KMS-11 (cell line): ENCODE results near the gene PSMC5.

ENCODE experiments used
- H2AFZ ChIP-seq: fragments of 200-600 bp; sonication (generic); 2 replicates; pipeline ENCODE4 v1.6.1; 2016; ENCODE audit warnings: antibody characterized with exemption, mixed run types, low read depth
- H3K27ac ChIP-seq: fragments of 200-600 bp; sonication (generic); 2 replicates; pipeline ENCODE4 v1.6.1; 2016; ENCODE audit warnings: mild to moderate bottlenecking, mixed run types
- H3K27me3 ChIP-seq: fragments of 200-600 bp; sonication (generic); 2 replicates; pipeline ENCODE4 v1.6.1; 2017; ENCODE audit warnings: mild to moderate bottlenecking, low read depth, mixed run types, moderate library complexity; ENCODE audit not compliant: insufficient read depth
- H3K36me3 ChIP-seq: fragments of 200-600 bp; sonication (generic); 2 replicates; pipeline ENCODE4 v1.6.1; 2017; ENCODE audit warnings: mild to moderate bottlenecking, mixed run types; ENCODE audit not compliant: insufficient read depth
- H3K4me1 ChIP-seq: fragments of 200-600 bp; sonication (generic); 2 replicates; pipeline ENCODE4 v1.6.1; 2016; ENCODE audit warnings: mild to moderate bottlenecking, low read depth, mixed run types; ENCODE audit not compliant: poor library complexity, severe bottlenecking
- H3K4me2 ChIP-seq: fragments of 200-600 bp; sonication (generic); 2 replicates; pipeline ENCODE4 v1.7.0; 2016; ENCODE audit warnings: mild to moderate bottlenecking, mixed run types
- H3K4me3 ChIP-seq: fragments of 200-600 bp; sonication (generic); IDR thresholded peaks from 2 replicates; pipeline ENCODE4 v1.6.1; 2017; ENCODE audit warnings: low read depth, low read length, mixed read lengths; ENCODE audit not compliant: insufficient read depth
- H3K79me2 ChIP-seq: fragments of 200-600 bp; sonication (generic); 2 replicates; pipeline ENCODE4 v1.6.1; 2016; ENCODE audit warnings: low read depth, mixed run types; ENCODE audit not compliant: insufficient read depth
- H3K9ac ChIP-seq: fragments of 200-600 bp; sonication (generic); 2 replicates; pipeline ENCODE4 v1.6.1; 2016; ENCODE audit warnings: mild to moderate bottlenecking, mixed run types
- H4K20me1 ChIP-seq: fragments of 200-600 bp; sonication (generic); 2 replicates; pipeline ENCODE4 v1.6.1; 2016; ENCODE audit warnings: mild to moderate bottlenecking, mixed run types; ENCODE audit not compliant: insufficient read depth
- TF ChIP-seq, protein P1 (sequence below): fragments of 200-600 bp; sonication (generic); conservative IDR thresholded peaks from 2 replicates; pipeline ENCODE4 v1.6.1; 2017; ENCODE audit warnings: low read depth, mild to moderate bottlenecking, antibody characterized with exemption, low read length, moderate library complexity, mixed read lengths

Gene PSMC5

DNA sequence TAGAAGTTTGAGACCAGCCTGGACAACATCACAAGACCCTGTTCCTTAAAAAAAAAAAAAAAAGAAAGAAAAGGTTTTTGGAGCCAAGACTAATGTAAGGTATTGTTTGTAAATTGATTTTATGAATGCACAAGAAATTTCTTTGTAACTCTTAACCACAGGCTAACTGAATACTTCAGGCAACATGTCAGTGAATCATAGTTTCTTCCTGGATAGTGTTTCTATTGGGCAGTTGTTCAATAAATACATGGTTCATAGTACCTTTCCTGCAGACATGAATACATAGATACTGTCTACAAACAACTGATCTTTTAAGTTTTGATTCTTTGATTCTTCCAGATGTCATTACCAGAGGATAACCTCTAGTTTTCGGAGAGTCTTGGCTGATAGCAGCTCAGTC is 41.7 kb upstream of the PSMC5 start:
- no peak overlapping the region for H3K4me2 ChIP-seq
- H3K27ac ChIP-seq = no peak overlapping the region
- H2AFZ ChIP-seq = no peak overlapping the region

DNA sequence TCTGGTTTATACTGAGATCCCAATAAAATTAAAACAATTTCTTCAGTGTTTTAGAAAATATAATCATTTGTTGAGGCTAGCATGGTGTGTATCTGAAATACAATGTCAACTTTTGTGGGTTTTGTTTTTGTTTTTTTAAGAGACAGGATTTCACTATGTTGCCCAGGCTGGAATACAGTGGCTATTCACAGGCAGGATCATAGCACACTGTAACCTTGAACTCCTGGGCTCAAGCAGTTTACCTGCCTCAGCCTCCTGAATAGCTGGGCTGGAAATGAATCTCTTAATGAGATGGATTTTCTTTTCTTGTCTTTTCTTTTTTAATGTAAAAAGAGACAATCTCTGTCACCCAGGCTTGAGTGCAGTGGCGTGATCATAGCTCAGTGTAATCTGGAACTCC is 41.1 kb upstream of the PSMC5 start:
- H3K79me2 ChIP-seq = peaks cover 95% of the 10 kb centered on the region
- H3K9ac ChIP-seq = no peak overlapping the region
- no peak overlapping the region for H2AFZ ChIP-seq
- H3K4me1 ChIP-seq = peaks cover 9% of the 10 kb centered on the region
- H3K27me3 ChIP-seq = no peaks in the 10 kb centered on the region
- no peak overlapping the region for H3K4me3 ChIP-seq
- no peak overlapping the region for H3K27ac ChIP-seq
- no peak overlapping the region for H3K4me2 ChIP-seq
- TF ChIP-seq, protein P1, sequence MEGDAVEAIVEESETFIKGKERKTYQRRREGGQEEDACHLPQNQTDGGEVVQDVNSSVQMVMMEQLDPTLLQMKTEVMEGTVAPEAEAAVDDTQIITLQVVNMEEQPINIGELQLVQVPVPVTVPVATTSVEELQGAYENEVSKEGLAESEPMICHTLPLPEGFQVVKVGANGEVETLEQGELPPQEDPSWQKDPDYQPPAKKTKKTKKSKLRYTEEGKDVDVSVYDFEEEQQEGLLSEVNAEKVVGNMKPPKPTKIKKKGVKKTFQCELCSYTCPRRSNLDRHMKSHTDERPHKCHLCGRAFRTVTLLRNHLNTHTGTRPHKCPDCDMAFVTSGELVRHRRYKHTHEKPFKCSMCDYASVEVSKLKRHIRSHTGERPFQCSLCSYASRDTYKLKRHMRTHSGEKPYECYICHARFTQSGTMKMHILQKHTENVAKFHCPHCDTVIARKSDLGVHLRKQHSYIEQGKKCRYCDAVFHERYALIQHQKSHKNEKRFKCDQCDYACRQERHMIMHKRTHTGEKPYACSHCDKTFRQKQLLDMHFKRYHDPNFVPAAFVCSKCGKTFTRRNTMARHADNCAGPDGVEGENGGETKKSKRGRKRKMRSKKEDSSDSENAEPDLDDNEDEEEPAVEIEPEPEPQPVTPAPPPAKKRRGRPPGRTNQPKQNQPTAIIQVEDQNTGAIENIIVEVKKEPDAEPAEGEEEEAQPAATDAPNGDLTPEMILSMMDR = no peak
- peaks cover 17% of the 10 kb centered on the region; the same call in 1 of the 2 replicates for H3K36me3 ChIP-seq
- peaks cover 4% of the 10 kb centered on the region for H4K20me1 ChIP-seq

More for the DNA sequence above, 41.7 kb upstream of the PSMC5 start:
- Histone ChIP-seq H3K36me3 (peaks cover 17% of the 10 kb centered on the region; the same call in 1 of the 2 replicates), H3K79me2 (peaks cover 95% of the 10 kb centered on the region), H3K4me1 (peaks cover 9% of the 10 kb centered on the region), H4K20me1 (peaks cover 4% of the 10 kb centered on the region), H3K27me3 (no peaks in the 10 kb centered on the region), H3K9ac (no peak overlapping the region), H3K4me3 (no peak overlapping the region)
- TF ChIP-seq, protein P1 = no peak

DNA sequence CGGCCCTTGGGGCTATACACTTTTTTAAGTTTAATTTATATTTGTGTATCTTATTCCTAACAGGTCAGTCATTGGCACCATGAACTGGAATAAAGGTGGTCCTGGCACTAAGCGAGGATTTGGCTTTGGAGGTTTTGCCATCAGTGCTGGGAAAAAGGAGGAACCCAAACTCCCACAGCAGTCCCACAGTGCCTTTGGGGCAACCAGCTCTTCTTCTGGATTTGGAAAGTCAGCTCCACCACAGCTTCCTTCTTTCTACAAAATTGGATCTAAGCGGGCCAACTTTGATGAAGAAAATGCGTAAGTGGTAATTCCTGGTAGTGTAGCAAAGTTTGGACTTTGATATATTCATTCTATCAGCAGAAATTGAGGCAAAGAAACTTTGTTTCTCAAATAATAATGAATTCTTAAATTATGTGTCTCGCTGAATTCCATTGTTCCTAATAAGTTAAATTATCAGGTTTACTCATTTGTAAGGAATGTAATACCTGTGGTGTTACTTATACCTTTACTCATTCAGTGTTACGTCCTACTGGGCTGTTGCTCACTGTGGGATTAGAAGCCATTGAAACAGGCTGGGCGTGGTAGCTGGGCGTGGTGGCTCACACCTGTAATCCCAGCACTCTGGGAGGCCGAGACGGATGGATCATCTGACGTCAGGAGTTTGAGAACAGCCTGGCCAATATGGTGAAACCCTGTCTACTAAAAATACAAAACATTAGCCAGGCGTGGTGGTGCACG is 40.1 kb upstream of the PSMC5 start:
- no peak overlapping the region for H3K27ac ChIP-seq
- peaks cover 20% of the 10 kb centered on the region; the same call in 1 of the 2 replicates for H3K36me3 ChIP-seq
- H3K4me2 ChIP-seq = no peak overlapping the region
- no peak overlapping the region for H2AFZ ChIP-seq
- H3K79me2 ChIP-seq = peaks cover 96% of the 10 kb centered on the region
- no peak overlapping the region for H3K4me3 ChIP-seq
- TF ChIP-seq, protein P1 = no peak
- no peak overlapping the region for H3K9ac ChIP-seq
- H3K4me1 ChIP-seq = peaks cover 9% of the 10 kb centered on the region
- H4K20me1 ChIP-seq = peaks cover 4% of the 10 kb centered on the region
- no peaks in the 10 kb centered on the region for H3K27me3 ChIP-seq

DNA sequence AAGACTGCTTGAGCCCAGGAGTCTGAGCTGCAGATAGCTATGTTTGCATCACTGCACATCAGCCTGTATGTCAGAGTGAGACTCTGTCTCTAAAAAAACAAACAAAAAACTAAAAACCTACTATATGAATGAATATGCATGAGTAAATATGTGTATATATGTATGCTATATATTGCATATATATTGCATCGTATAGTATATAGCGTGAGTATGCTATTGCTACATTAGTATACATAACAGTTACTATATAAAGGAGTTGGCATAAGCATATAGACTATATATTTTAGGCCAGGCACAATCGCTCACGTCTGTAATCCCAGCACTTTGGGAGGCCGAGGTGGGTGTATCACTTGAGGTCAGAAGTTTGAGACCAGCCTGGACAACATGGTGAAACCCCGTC is 37.2 kb upstream of the PSMC5 start:
- Histone ChIP-seq H3K4me2 (no peak overlapping the region), H2AFZ (no peak overlapping the region), H4K20me1 (peaks cover 4% of the 10 kb centered on the region), H3K27ac (no peak overlapping the region), H3K4me1 (peaks cover 5% of the 10 kb centered on the region), H3K36me3 (peaks cover 32% of the 10 kb centered on the region; the same call in 1 of the 2 replicates), H3K79me2 (peaks cover 78% of the 10 kb centered on the region; the same call in 1 of the 2 replicates), H3K9ac (no peak overlapping the region), H3K4me3 (no peak overlapping the region), H3K27me3 (no peaks in the 10 kb centered on the region)
- TF ChIP-seq, protein P1 = no peak
